ENCODE results near the gene MOCS1.

Gene MOCS1

DNA sequence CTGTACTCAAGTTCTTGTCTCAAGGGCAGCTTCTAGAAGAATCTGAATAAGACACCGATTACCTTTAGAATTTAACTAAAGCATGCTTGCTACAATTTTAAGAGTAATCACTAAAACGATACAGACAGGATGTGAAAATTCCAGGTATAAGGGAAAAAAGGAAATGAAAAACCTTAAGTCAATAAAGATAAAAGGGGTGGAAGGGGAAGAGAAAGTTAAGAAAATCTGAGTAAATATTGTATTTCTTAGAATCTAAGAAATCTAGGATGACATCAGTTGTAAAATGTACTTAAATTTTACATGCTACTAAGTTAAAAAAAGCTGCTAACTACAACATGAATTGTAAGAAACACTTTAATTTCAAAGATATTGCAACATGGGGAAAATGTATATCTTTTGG lies 30.3 kb upstream of the MOCS1 start:
- H3K27me3 ChIP-seq (ENCODE audit: control insufficient read depth in 1 of 2, insufficient read depth in 2 of 2, low read length in 2 of 2), result no peaks in the 10 kb centered on the region
- no peaks in the 10 kb centered on the region for H3K9me3 ChIP-seq (ENCODE audit: low read length)
- H3K27ac ChIP-seq (ENCODE audit: low read depth, low read length), result no peak overlapping the region
- H3K36me3 ChIP-seq (ENCODE audit: insufficient read depth, low read length), result no peaks in the 10 kb centered on the region
- no peak overlapping the region for H3K4me3 ChIP-seq (ENCODE audit: low read depth in 1 of 2, low read length in 2 of 2)
- peaks cover 5% of the 10 kb centered on the region for H3K4me1 ChIP-seq (ENCODE audit: insufficient read depth, low read length)
- no peak overlapping the region for H3K9ac ChIP-seq (ENCODE audit: low read length)

DNA sequence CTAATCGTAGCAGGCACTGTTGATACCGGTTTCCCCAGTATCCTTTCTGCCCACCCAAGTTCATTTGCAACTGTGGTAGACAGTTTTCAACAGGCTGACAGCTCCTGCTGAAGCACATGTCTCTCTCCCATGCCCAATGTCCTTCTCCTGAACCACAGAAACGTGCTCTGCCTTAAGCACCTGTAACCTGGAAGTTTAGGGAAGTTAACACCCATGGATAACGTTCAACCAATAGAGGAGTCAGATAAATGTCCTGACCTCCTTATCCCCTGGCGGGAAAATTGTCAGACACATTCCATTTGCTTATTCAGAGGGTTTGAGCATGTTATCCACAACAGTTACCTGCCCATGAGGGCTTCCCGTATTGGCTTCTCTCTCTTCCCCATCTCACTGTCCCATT lies 29.8 kb upstream of the MOCS1 start:
- no peaks in the 10 kb centered on the region for H3K36me3 ChIP-seq (ENCODE audit: insufficient read depth, low read length)

DNA sequence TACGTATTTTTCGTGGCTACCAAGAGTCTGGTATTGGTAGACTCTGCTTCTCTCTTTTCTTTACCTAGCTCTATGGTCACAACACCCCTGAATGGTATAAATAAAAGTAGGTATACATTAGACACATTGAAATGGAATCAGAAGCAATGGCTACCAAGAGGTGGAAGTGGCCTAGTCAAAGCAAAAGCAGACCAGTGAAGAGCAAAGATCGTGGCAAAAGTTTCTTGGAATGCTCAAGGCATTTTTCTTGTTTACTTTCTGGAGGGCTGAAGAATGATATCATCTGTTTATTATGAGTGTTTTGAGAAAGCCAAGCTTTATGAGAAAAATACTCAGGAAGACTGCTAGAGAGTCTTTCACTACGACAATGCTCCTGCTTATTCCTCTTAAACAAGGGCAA lies 28.6 kb upstream of the MOCS1 start:
- no peak overlapping the region for H3K4me3 ChIP-seq (ENCODE audit: low read depth in 1 of 2, low read length in 2 of 2)
- no peaks in the 10 kb centered on the region for H3K27me3 ChIP-seq (ENCODE audit: control insufficient read depth in 1 of 2, insufficient read depth in 2 of 2, low read length in 2 of 2)
- H3K36me3 ChIP-seq (ENCODE audit: insufficient read depth, low read length), result no peaks in the 10 kb centered on the region
- H3K9me3 ChIP-seq (ENCODE audit: low read length), result no peaks in the 10 kb centered on the region
- peaks cover 5% of the 10 kb centered on the region for H3K4me1 ChIP-seq (ENCODE audit: insufficient read depth, low read length)
- no peak overlapping the region for H3K27ac ChIP-seq (ENCODE audit: low read depth, low read length)
- H3K9ac ChIP-seq (ENCODE audit: low read length), result no peak overlapping the region

More for the DNA sequence above, 29.8 kb upstream of the MOCS1 start:
- Histone ChIP-seq H3K9me3 (ENCODE audit: low read length) (no peaks in the 10 kb centered on the region), H3K9ac (ENCODE audit: low read length) (no peak overlapping the region), H3K4me3 (ENCODE audit: low read depth in 1 of 2, low read length in 2 of 2) (no peak overlapping the region), H3K27ac (ENCODE audit: low read depth, low read length) (no peak overlapping the region), H3K27me3 (ENCODE audit: control insufficient read depth in 1 of 2, insufficient read depth in 2 of 2, low read length in 2 of 2) (no peaks in the 10 kb centered on the region), H3K4me1 (ENCODE audit: insufficient read depth, low read length) (peaks cover 5% of the 10 kb centered on the region)

DNA sequence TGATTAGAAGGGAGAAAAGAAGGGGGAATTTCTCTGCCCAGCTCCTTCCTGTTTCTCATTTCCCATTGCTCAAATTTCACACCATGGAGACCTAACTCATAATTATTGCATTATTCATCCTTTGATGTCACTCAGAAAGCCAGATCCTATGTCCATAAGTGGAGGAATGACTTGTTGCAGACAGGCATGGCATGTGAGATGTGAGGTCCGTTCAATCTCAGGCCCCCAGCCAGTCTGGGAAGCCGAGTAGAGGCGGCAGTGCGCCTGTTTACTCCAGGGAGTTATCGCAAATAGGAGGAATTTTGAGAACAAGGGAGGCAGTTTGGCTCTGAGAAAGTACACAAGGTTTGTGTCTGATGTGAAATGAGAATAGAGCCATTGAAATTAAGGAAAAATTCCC lies 26.9 kb upstream of the MOCS1 start:
- Histone ChIP-seq H3K4me3 (ENCODE audit: low read depth in 1 of 2, low read length in 2 of 2) (no peak overlapping the region), H3K4me1 (ENCODE audit: insufficient read depth, low read length) (peaks cover 5% of the 10 kb centered on the region), H3K9me3 (ENCODE audit: low read length) (no peaks in the 10 kb centered on the region), H3K9ac (ENCODE audit: low read length) (no peak overlapping the region), H3K27me3 (ENCODE audit: control insufficient read depth in 1 of 2, insufficient read depth in 2 of 2, low read length in 2 of 2) (no peaks in the 10 kb centered on the region), H3K36me3 (ENCODE audit: insufficient read depth, low read length) (no peaks in the 10 kb centered on the region), H3K27ac (ENCODE audit: low read depth, low read length) (no peak overlapping the region)

DNA sequence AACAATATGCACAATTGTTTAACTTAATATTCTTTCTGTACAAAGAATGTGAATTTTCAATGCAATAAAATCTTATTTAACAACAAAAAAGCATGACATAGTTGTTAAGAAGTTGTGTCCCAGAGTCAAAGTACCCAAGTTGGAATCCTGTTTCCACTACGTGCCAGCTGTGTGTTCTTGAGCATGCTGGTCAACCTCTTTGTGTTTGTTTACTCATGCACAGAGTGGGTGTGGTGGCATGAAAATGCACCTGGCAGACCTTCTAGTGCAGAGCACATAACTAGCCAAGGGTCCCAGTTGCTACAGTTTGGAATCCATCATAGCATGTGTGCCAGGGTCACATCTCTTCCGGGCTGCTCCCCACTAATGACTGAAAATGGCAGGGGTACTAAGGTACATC lies 24.7 kb upstream of the MOCS1 start:
- Histone ChIP-seq H3K27me3 (ENCODE audit: control insufficient read depth in 1 of 2, insufficient read depth in 2 of 2, low read length in 2 of 2) (no peaks in the 10 kb centered on the region), H3K9ac (ENCODE audit: low read length) (no peak overlapping the region), H3K27ac (ENCODE audit: low read depth, low read length) (no peak overlapping the region), H3K4me1 (ENCODE audit: insufficient read depth, low read length) (peaks cover 5% of the 10 kb centered on the region), H3K9me3 (ENCODE audit: low read length) (no peaks in the 10 kb centered on the region), H3K36me3 (ENCODE audit: insufficient read depth, low read length) (no peaks in the 10 kb centered on the region), H3K4me3 (ENCODE audit: low read depth in 1 of 2, low read length in 2 of 2) (no peak overlapping the region)

DNA sequence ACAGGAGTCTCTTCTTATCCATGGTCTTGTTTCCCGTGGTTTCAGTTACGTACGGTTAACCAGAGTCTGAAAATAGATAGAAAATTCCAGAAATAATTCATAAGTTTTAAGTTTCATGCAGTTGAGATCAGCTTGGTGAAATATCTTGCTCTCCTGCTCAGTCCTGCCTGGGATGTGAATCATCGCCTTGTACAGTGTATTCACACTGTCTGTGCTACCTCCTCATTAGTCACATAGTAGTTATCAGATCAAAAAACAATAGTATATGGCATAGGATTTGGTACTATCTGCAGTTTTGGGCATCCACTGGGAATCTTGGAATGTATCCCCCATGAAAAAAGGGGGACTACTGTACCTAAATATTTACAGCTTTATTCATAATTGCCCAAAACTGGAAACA lies 22.7 kb upstream of the MOCS1 start:
- H3K9ac ChIP-seq (ENCODE audit: low read length), result no peak overlapping the region
- H3K27me3 ChIP-seq (ENCODE audit: control insufficient read depth in 1 of 2, insufficient read depth in 2 of 2, low read length in 2 of 2), result no peaks in the 10 kb centered on the region
- no peaks in the 10 kb centered on the region for H3K9me3 ChIP-seq (ENCODE audit: low read length)
- no peaks in the 10 kb centered on the region for H3K36me3 ChIP-seq (ENCODE audit: insufficient read depth, low read length)
- H3K27ac ChIP-seq (ENCODE audit: low read depth, low read length), result no peak overlapping the region
- H3K4me1 ChIP-seq (ENCODE audit: insufficient read depth, low read length), result no peaks in the 10 kb centered on the region
- no peak overlapping the region for H3K4me3 ChIP-seq (ENCODE audit: low read depth in 1 of 2, low read length in 2 of 2)

DNA sequence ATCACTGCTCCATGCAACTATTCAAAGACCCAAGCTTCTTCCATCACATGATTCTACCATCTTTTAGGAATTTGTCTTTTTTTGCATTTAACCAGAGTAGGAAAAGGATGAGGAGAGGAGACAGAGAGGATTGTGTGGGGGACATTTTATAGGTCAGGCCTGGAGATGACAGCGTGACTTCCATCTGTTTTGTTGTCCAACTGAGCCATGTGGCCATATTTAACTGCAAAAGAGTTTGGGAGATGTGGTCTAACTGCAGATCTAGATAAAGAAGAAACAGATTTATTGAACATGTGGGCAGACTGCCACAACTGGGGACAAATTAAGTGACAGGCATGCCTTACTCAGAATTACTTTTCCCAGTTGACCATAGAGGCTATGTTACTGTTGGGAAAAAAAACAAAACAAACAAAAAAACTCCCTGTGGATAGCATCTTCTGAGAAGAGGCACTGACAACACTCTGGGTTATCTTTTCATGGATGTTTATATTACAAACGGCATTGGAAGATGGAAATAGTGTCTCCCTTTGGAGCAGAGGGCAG lies 18.9 kb upstream of the MOCS1 start:
- H3K36me3 ChIP-seq (ENCODE audit: insufficient read depth, low read length), result no peaks in the 10 kb centered on the region
- H3K9ac ChIP-seq (ENCODE audit: low read length), result no peak overlapping the region
- no peaks in the 10 kb centered on the region for H3K27me3 ChIP-seq (ENCODE audit: control insufficient read depth in 1 of 2, insufficient read depth in 2 of 2, low read length in 2 of 2)
- H3K4me1 ChIP-seq (ENCODE audit: insufficient read depth, low read length), result no peaks in the 10 kb centered on the region
- no peak overlapping the region for H3K4me3 ChIP-seq (ENCODE audit: low read depth in 1 of 2, low read length in 2 of 2)
- no peaks in the 10 kb centered on the region for H3K9me3 ChIP-seq (ENCODE audit: low read length)
- no peak overlapping the region for H3K27ac ChIP-seq (ENCODE audit: low read depth, low read length)

DNA sequence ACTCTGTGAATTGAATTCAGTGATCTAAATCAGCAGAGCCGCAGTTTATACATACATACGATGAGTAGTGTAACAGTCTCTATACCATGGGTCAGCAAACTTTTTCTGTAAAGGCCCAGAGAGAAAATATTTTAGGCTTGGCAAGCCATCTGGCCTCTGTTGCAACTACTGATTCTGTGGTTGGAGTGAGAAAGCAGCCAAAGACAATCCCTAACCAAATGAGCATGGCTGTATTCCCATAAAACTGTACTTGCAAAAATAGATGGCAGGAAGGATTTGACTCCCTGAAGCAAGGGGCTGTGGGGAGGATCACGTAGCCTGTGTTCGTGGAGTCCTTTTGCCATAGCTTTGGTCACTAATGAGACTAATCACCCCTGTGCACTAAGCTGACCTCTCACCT lies 17.9 kb upstream of the MOCS1 start:
- H3K27me3 ChIP-seq (ENCODE audit: control insufficient read depth in 1 of 2, insufficient read depth in 2 of 2, low read length in 2 of 2), result no peaks in the 10 kb centered on the region
- H3K9ac ChIP-seq (ENCODE audit: low read length), result no peak overlapping the region
- H3K4me1 ChIP-seq (ENCODE audit: insufficient read depth, low read length), result no peaks in the 10 kb centered on the region
- H3K36me3 ChIP-seq (ENCODE audit: insufficient read depth, low read length), result no peaks in the 10 kb centered on the region
- H3K27ac ChIP-seq (ENCODE audit: low read depth, low read length), result no peak overlapping the region
- H3K4me3 ChIP-seq (ENCODE audit: low read depth in 1 of 2, low read length in 2 of 2), result no peak overlapping the region
- H3K9me3 ChIP-seq (ENCODE audit: low read length), result no peaks in the 10 kb centered on the region

DNA sequence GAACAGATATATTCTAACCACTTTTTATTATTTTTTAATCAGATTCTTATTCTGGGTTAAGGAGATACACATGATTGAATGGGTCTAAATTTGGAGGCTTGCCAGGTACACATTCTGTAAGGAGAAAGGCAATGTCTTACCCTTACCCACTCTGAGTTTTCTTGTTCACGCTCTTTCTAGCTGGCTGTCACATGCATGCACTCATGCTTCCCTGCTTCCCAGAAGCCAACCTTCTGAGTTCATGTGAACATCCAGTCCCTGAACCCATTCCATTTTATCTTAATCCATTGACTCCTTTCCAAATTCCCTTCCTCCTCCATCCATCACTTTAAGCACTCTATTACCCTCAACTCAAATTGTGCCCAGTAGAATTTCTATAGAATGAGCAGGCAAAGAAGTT lies 17.5 kb upstream of the MOCS1 start:
- no peaks in the 10 kb centered on the region for H3K27me3 ChIP-seq (ENCODE audit: control insufficient read depth in 1 of 2, insufficient read depth in 2 of 2, low read length in 2 of 2)
- H3K4me1 ChIP-seq (ENCODE audit: insufficient read depth, low read length), result no peaks in the 10 kb centered on the region
- H3K9me3 ChIP-seq (ENCODE audit: low read length), result no peaks in the 10 kb centered on the region
- no peak overlapping the region for H3K27ac ChIP-seq (ENCODE audit: low read depth, low read length)
- no peaks in the 10 kb centered on the region for H3K36me3 ChIP-seq (ENCODE audit: insufficient read depth, low read length)
- H3K9ac ChIP-seq (ENCODE audit: low read length), result no peak overlapping the region
- no peak overlapping the region for H3K4me3 ChIP-seq (ENCODE audit: low read depth in 1 of 2, low read length in 2 of 2)

DNA sequence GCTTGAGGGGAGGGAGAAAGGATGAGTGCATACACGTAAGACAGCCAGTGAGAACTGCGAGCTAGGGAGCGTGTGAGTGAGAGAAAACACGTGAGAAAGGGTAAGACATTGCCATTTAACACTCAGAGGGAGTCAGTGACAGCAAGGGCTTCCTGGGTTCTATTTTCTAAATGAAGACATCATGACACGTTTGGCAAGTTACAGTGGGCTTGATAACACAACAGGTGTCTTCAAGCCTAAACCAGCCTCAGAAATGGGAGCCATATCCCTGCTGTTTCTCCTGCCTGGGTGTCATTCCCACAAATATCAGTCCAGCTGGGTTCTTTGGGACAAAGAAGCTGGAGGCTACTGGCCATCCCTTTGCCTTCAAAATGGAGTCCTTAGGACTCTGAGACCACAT lies 16.9 kb upstream of the MOCS1 start:
- Histone ChIP-seq H3K9ac (ENCODE audit: low read length) (no peak overlapping the region), H3K27ac (ENCODE audit: low read depth, low read length) (no peak overlapping the region), H3K4me1 (ENCODE audit: insufficient read depth, low read length) (no peaks in the 10 kb centered on the region), H3K9me3 (ENCODE audit: low read length) (no peaks in the 10 kb centered on the region), H3K4me3 (ENCODE audit: low read depth in 1 of 2, low read length in 2 of 2) (no peak overlapping the region), H3K36me3 (ENCODE audit: insufficient read depth, low read length) (no peaks in the 10 kb centered on the region), H3K27me3 (ENCODE audit: control insufficient read depth in 1 of 2, insufficient read depth in 2 of 2, low read length in 2 of 2) (no peaks in the 10 kb centered on the region)

DNA sequence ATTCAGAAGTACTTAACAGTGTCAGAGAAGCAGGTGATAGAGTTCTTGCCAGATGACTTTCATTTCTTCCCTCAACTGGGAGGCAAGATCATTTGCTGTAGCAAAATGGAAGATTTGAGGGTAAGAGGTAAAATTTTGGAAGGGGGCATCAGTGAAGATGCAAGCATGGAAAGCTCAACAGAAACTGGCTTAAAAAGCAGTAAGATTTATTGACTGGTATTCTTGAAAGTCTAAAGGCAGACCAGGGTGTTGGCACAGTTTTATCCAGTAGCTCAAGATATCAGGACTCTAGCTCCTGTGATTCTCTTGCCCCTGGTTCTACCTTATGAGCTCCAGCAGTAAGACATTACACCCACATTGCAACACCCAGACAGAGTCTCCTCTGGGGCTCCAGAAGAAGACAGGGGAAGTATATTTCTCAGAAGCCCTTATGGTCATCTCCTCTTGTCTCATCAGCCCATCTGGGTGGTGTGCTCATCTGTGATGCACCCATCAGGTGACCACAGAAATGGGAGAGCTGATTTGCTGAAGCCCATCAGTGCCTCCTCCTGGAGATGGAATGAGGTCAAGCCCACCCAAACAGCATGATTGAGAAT lies 16.0 kb upstream of the MOCS1 start:
- H3K4me1 ChIP-seq (ENCODE audit: insufficient read depth, low read length), result no peaks in the 10 kb centered on the region
- H3K4me3 ChIP-seq (ENCODE audit: low read depth in 1 of 2, low read length in 2 of 2), result no peak overlapping the region
- no peaks in the 10 kb centered on the region for H3K36me3 ChIP-seq (ENCODE audit: insufficient read depth, low read length)
- H3K27me3 ChIP-seq (ENCODE audit: control insufficient read depth in 1 of 2, insufficient read depth in 2 of 2, low read length in 2 of 2), result no peaks in the 10 kb centered on the region
- H3K27ac ChIP-seq (ENCODE audit: low read depth, low read length), result no peak overlapping the region
- H3K9me3 ChIP-seq (ENCODE audit: low read length), result no peaks in the 10 kb centered on the region
- H3K9ac ChIP-seq (ENCODE audit: low read length), result no peak overlapping the region

DNA sequence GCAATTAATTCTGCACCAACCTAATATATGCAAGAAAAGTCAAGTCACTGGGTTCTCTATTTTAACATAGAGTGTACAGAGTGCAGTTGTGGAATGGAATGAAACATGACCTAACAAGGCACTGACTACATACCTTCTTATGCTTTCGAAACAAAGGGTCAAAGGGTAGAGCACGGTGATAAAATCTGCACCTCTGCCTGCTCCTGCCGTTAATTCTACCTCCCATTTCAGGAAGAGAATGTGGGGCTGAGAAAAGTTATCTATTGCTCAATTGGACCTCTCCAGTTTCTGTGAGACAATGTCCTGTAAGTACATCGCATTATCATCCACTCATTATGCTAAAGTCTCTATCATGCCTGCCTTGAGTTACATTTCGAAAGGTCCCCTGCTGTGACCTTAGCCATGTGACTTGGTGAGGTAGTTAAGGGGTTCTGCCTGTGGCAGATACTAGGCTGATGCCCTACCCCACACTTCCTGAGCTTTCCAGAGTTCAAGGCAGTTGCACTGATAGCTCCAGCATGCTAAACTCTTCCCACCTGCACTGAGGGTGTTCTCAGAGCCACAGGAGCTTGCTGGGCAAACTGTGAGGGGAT lies 14.0 kb upstream of the MOCS1 start:
- H3K4me3 ChIP-seq (ENCODE audit: low read depth in 1 of 2, low read length in 2 of 2), result no peak overlapping the region
- H3K4me1 ChIP-seq (ENCODE audit: insufficient read depth, low read length), result no peaks in the 10 kb centered on the region
- no peaks in the 10 kb centered on the region for H3K36me3 ChIP-seq (ENCODE audit: insufficient read depth, low read length)
- no peaks in the 10 kb centered on the region for H3K9me3 ChIP-seq (ENCODE audit: low read length)
- H3K9ac ChIP-seq (ENCODE audit: low read length), result no peak overlapping the region
- H3K27ac ChIP-seq (ENCODE audit: low read depth, low read length), result no peak overlapping the region
- no peaks in the 10 kb centered on the region for H3K27me3 ChIP-seq (ENCODE audit: control insufficient read depth in 1 of 2, insufficient read depth in 2 of 2, low read length in 2 of 2)
